HG02763 (cell line): ENCODE data around the gene MPI.
"Not testable (repeated sequence)": the region's sequence is repeated elsewhere in the genome, so short reads cannot be mapped to it uniquely, and the experiment has no call there.

Experiments used
- ATAC-seq: cut with Tn5 transposase; IDR thresholded peaks from one replicate; pipeline ENCODE4 v1.9.1; 2021; ENCODE audit warnings: mild to moderate bottlenecking, moderate library complexity; ENCODE audit not compliant: unreplicated experiment

MPI gene

GRCh38 chr15:74890665-74890960 is 771 bp downstream of the MPI start:
- no peak for ATAC-seq

GRCh38 chr15:74891469-74891868 is 1.6 kb downstream of the MPI start:
- ATAC-seq = no peak

GRCh38 chr15:74892313-74892712 is 2.5 kb downstream of the MPI start:
- no peak for ATAC-seq

- ATAC-seq = no peak
These were observed 3.1 kb downstream of the MPI start for GRCh38 chr15:74892931-74893330.

GRCh38 chr15:74893627-74894026 is 3.8 kb downstream of the MPI start:
- ATAC-seq = no peak

GRCh38 chr15:74894383-74894782 is 4.5 kb downstream of the MPI start:
- ATAC-seq = not testable (repeated sequence)

- ATAC-seq = no peak
These were observed 6.0 kb downstream of the MPI start for GRCh38 chr15:74895830-74896229.

- no peak for ATAC-seq
These were observed 6.5 kb downstream of the MPI start for GRCh38 chr15:74896316-74896715.

- ATAC-seq = no peak
These were observed 7.5 kb downstream of the MPI start for GRCh38 chr15:74897300-74897701.

GRCh38 chr15:74901612-74902063 is 11.8 kb downstream of the MPI start:
- no peak for ATAC-seq

GRCh38 chr15:74902295-74903075 is 12.6 kb downstream of the MPI start:
- no peak for ATAC-seq

- ATAC-seq = no peak
These were observed 13.8 kb downstream of the MPI start for GRCh38 chr15:74903676-74904075.

GRCh38 chr15:74904190-74904805 is 14.5 kb downstream of the MPI start:
- no peak for ATAC-seq

- ATAC-seq = no peak
These were observed 16.2 kb downstream of the MPI start for GRCh38 chr15:74906067-74906449.

GRCh38 chr15:74906450-74907162 is 16.8 kb downstream of the MPI start, which contains the start of gene FAM219B:
Gene FAM219B, minus strand, starts transcription at chr15:74906851. Its CDS starts 51 bp downstream, at chr15:74906800.
- peak; percentile 86 for ATAC-seq

- no peak for ATAC-seq
These were observed 17.5 kb downstream of the MPI start for GRCh38 chr15:74907163-74907870.

- no peak for ATAC-seq
These were observed 18.8 kb downstream of the MPI start for GRCh38 chr15:74908635-74909034.

GRCh38 chr15:74913041-74913440 is 23.2 kb downstream of the MPI start:
- no peak for ATAC-seq

GRCh38 chr15:74913799-74914198 is 24.0 kb downstream of the MPI start:
- ATAC-seq = not testable (repeated sequence)

GRCh38 chr15:74917676-74918075 is 27.8 kb downstream of the MPI start:
- no peak for ATAC-seq

GRCh38 chr15:74920456-74920855 is 30.6 kb downstream of the MPI start:
- ATAC-seq = no peak
